A673 (cell line): ENCODE results near the gene DIP2C.

Experiments
- EZH2 ChIP-seq: fragments of 200-600 bp; sonication (generic); IDR thresholded peaks from 2 replicates; pipeline ENCODE4 v1.6.1; 2017; ENCODE audit warnings: borderline replicate concordance, low read depth, mild to moderate bottlenecking, mixed read lengths, antibody characterized with exemption, low read length; ENCODE audit not compliant: poor library complexity, severe bottlenecking
- TF ChIP-seq, protein P1 (sequence below): fragments of 300-800, 200-600 bp; sonication (generic); conservative IDR thresholded peaks from 2 replicates; pipeline ENCODE4 v1.5.1; 2017; ENCODE audit warnings: low read depth, mild to moderate bottlenecking, antibody characterized with exemption, low read length, moderate library complexity, mixed read lengths

GRCh38 chr10:520402-520787 is 169.1 kb downstream of the DIP2C start:
- TF ChIP-seq, protein P1, sequence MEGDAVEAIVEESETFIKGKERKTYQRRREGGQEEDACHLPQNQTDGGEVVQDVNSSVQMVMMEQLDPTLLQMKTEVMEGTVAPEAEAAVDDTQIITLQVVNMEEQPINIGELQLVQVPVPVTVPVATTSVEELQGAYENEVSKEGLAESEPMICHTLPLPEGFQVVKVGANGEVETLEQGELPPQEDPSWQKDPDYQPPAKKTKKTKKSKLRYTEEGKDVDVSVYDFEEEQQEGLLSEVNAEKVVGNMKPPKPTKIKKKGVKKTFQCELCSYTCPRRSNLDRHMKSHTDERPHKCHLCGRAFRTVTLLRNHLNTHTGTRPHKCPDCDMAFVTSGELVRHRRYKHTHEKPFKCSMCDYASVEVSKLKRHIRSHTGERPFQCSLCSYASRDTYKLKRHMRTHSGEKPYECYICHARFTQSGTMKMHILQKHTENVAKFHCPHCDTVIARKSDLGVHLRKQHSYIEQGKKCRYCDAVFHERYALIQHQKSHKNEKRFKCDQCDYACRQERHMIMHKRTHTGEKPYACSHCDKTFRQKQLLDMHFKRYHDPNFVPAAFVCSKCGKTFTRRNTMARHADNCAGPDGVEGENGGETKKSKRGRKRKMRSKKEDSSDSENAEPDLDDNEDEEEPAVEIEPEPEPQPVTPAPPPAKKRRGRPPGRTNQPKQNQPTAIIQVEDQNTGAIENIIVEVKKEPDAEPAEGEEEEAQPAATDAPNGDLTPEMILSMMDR: no peak
- TF ChIP-seq EZH2: no peak
